ENCODE data around the gene PHOX2A.

DNA sequence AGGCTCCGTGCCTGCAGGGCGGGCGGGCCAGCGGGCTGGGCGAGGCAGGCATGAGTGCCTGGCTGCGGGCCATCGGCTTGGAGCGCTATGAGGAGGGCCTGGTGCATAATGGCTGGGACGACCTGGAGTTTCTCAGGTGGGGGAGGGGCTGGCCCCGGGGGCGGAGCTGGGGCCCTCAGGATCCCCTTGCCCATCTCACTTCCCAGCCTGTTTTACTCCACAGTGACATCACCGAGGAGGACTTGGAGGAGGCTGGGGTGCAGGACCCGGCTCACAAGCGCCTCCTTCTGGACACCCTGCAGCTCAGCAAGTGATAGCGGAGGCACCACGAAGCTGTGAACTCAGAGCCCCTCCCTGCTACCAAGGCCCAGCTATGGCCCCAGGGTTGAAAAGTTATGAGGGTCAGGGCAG lies 5.9 kb downstream of the PHOX2A start:
- TF ChIP-seq, protein P1, sequence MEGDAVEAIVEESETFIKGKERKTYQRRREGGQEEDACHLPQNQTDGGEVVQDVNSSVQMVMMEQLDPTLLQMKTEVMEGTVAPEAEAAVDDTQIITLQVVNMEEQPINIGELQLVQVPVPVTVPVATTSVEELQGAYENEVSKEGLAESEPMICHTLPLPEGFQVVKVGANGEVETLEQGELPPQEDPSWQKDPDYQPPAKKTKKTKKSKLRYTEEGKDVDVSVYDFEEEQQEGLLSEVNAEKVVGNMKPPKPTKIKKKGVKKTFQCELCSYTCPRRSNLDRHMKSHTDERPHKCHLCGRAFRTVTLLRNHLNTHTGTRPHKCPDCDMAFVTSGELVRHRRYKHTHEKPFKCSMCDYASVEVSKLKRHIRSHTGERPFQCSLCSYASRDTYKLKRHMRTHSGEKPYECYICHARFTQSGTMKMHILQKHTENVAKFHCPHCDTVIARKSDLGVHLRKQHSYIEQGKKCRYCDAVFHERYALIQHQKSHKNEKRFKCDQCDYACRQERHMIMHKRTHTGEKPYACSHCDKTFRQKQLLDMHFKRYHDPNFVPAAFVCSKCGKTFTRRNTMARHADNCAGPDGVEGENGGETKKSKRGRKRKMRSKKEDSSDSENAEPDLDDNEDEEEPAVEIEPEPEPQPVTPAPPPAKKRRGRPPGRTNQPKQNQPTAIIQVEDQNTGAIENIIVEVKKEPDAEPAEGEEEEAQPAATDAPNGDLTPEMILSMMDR (IDR thresholded peaks at IDR 0.05): peak; percentile 25 to 52 (median 40)
- TF ChIP-seq POLR2A (IDR thresholded peaks at IDR 0.05): no peak

Data from right lobe of liver (tissue), 4 donors.